ENCODE results near the gene ZC3H4. TPM values are rescaled to one million over a fixed set of nuclear protein-coding genes. Genes with fewer than 3 reads are reported as not detected.
"Not testable (repeated sequence)": the region's sequence is repeated elsewhere in the genome, so short reads cannot be mapped to it uniquely, and the experiment has no call there.

ZC3H4 gene
- total and polyA plus RNA-seq, 9 donors = 10.7 to 58.2 (median 45.5) TPM

GRCh38 chr19:47102346-47103060, 11.1 kb downstream of the ZC3H4 start:
- H3K27me3 ChIP-seq = no peaks in the 10 kb centered on the region
- H3K9me3 ChIP-seq = no peaks in the 10 kb centered on the region
- H3K36me3 ChIP-seq = no peaks in the 10 kb centered on the region
- DNase-seq = no peak
- H3K4me3 ChIP-seq = no peak overlapping the region
- no peak overlapping the region for H3K27ac ChIP-seq
- peaks cover 2% of the 10 kb centered on the region for H3K4me1 ChIP-seq (ENCODE audit: insufficient read depth)
- TF ChIP-seq CTCF (IDR thresholded peaks at IDR 0.05) (no peak), EP300 (IDR thresholded peaks at IDR 0.05) (no peak), POLR2A (IDR thresholded peaks at IDR 0.05) (no peak)
- intact Hi-C loops (cut with DNase I) = no loop called here
- 46 to 56% (median 47%) methylated on average over 9 of the region's 9 CpGs for WGBS, 3 donors

- H3K9me3 ChIP-seq; H3K27me3 ChIP-seq; intact Hi-C loops (cut with DNase I); DNase-seq; H3K27ac ChIP-seq; H3K4me3 ChIP-seq; H3K4me1 ChIP-seq (ENCODE audit: insufficient read depth); H3K36me3 ChIP-seq: not testable (repeated sequence)
- WGBS, 3 donors = 93 to 95% (median 94%) methylated on average over 4 of the region's 4 CpGs
Measured at GRCh38 chr19:47101116-47101515, 12.5 kb downstream of the ZC3H4 start.

GRCh38 chr19:47100290-47100689, 13.3 kb downstream of the ZC3H4 start:
- H3K27me3 ChIP-seq = no peaks in the 10 kb centered on the region
- DNase-seq = no peak
- intact Hi-C loops (cut with DNase I) = no loop called here
- 96 to 99% (median 97%) methylated on average over 5 of the region's 5 CpGs for WGBS, 3 donors
- no peaks in the 10 kb centered on the region for H3K36me3 ChIP-seq
- TF ChIP-seq POLR2A (IDR thresholded peaks at IDR 0.05) (no peak), CTCF (IDR thresholded peaks at IDR 0.05) (no peak), EP300 (IDR thresholded peaks at IDR 0.05) (no peak)
- H3K4me3 ChIP-seq = no peak overlapping the region
- H3K9me3 ChIP-seq = no peaks in the 10 kb centered on the region
- H3K4me1 ChIP-seq (ENCODE audit: insufficient read depth) = peaks cover 11% of the 10 kb centered on the region
- no peak overlapping the region for H3K27ac ChIP-seq

GRCh38 chr19:47099576-47100050, 14.0 kb downstream of the ZC3H4 start:
- intact Hi-C loops (cut with DNase I) = no loop called here
- Histone ChIP-seq H3K27me3 (no peaks in the 10 kb centered on the region), H3K36me3 (no peaks in the 10 kb centered on the region), H3K4me3 (no peak overlapping the region), H3K4me1 (ENCODE audit: insufficient read depth) (peaks cover 15% of the 10 kb centered on the region), H3K9me3 (no peaks in the 10 kb centered on the region), H3K27ac (no peak overlapping the region)
- no peak for DNase-seq
- TF ChIP-seq EP300 (IDR thresholded peaks at IDR 0.05) = no peak
- no peak for TF ChIP-seq CTCF (IDR thresholded peaks at IDR 0.05)
- no peak for TF ChIP-seq POLR2A (IDR thresholded peaks at IDR 0.05)
- WGBS, 3 donors = 83 to 94% (median 93%) methylated on average over 6 of the region's 6 CpGs

- no peaks in the 10 kb centered on the region for H3K27me3 ChIP-seq
- TF ChIP-seq POLR2A (IDR thresholded peaks at IDR 0.05) = no peak
- TF ChIP-seq EP300 (IDR thresholded peaks at IDR 0.05) = no peak
- peaks cover 15% of the 10 kb centered on the region for H3K4me1 ChIP-seq (ENCODE audit: insufficient read depth)
- WGBS, 3 donors = 91 to 95% (median 93%) methylated on average over 6 of the region's 6 CpGs
- intact Hi-C loops (cut with DNase I) = no loop called here
- DNase-seq = no peak
- H3K4me3 ChIP-seq = no peak overlapping the region
- no peaks in the 10 kb centered on the region for H3K9me3 ChIP-seq
- no peak overlapping the region for H3K27ac ChIP-seq
- no peaks in the 10 kb centered on the region for H3K36me3 ChIP-seq
Measured at GRCh38 chr19:47098608-47099007, 15.0 kb downstream of the ZC3H4 start.
